GM12892 (cell line): ENCODE results near the gene ATP8A1.

Experiments
- POLR2A ChIP-seq: IDR thresholded peaks from 2 replicates; pipeline ENCODE4 v1.6.1; 2011; ENCODE audit warnings: low read depth, low read length, control low read depth
- POLR2AphosphoS5 ChIP-seq: IDR thresholded peaks from 2 replicates; pipeline ENCODE4 v1.6.1; 2011; ENCODE audit warnings: low read depth, low read length, control low read depth

- TF ChIP-seq POLR2AphosphoS5 = no peak
- TF ChIP-seq POLR2A = no peak
Measured at GRCh38 chr4:42416017-42416416, 240.9 kb downstream of the ATP8A1 start.
